B cell (primary cell): ENCODE results near the gene ECE1. TPM values are rescaled to one million over a fixed set of nuclear protein-coding genes. Genes with fewer than 3 reads are reported as not detected.

Source experiments
- ATAC-seq: fragments of 200-7000 bp; cut with Tn5 transposase; one replicate; pipeline ENCODE4 v1.10.0; 2021; ENCODE audit warnings: low read depth, mild to moderate bottlenecking, moderate number of reproducible peaks, moderate library complexity
- CTCF ChIA-PET: fragments of 350-600 bp; sonication (Branson Sonifier 250); formaldehyde crosslinking; loops from one replicate; lab custom pipeline; 2021; ENCODE audit warnings: antibody characterized with exemption, inconsistent platforms; lab: Charles Lee
- POLR2A ChIA-PET: fragments of 350-600 bp; sonication (Branson Sonifier 250); formaldehyde crosslinking; loops from one replicate; lab custom pipeline; 2021; ENCODE audit warnings: antibody characterized with exemption; lab: Charles Lee
- DNase-seq: peaks from one replicate; pipeline ENCODE4 v3.0.0; 2013
- H2AFZ ChIP-seq: 2 replicates; pipeline ENCODE4 v1.6.1; 2012; ENCODE audit warnings: mild to moderate bottlenecking, low read depth, low read length; ENCODE audit not compliant: insufficient read depth, poor library complexity, severe bottlenecking
- H3K27ac ChIP-seq, 2 donors: 1 replicate in 1 of 2; 2 replicates in 1 of 2; pipeline ENCODE4 v1.5.1; 2012 to 2013; ENCODE audit warnings: low read length in 2 of 2, mild to moderate bottlenecking in 2 of 2, moderate library complexity in 1 of 2
- H3K27me3 ChIP-seq, 4 experiments: fragments of 200-600 bp in 1 of 4; sonication (generic) in 1 of 4; replicated peaks in 1 of 4; 1 replicate in 2 of 4; 2 replicates in 2 of 4; pipeline versions ENCODE4 v1.6.1 to v1.7.0; 2013 to 2016; ENCODE audit warnings: low read length in 3 of 4, mild to moderate bottlenecking in 2 of 4, mixed read lengths in 1 of 4, moderate library complexity in 1 of 4; ENCODE audit not compliant: insufficient read depth in 4 of 4, control insufficient read depth in 3 of 4; ENCODE audit errors: control extremely low read depth in 1 of 4
- H3K36me3 ChIP-seq, 2 experiments: replicated peaks in 1 of 2; 1 replicate in 1 of 2; 2 replicates in 1 of 2; pipeline versions ENCODE4 v1.6.1 to v1.7.1; 2013; ENCODE audit warnings: low read length in 1 of 2; ENCODE audit not compliant: insufficient read depth in 2 of 2, control insufficient read depth in 1 of 2; ENCODE audit errors: control extremely low read depth in 1 of 2, extremely low read depth in 1 of 2
- H3K4me1 ChIP-seq, 2 donors: fragments of 200-600 bp in 1 of 2; sonication (generic) in 1 of 2; 1 replicate in 1 of 2; 2 replicates in 1 of 2; pipeline versions ENCODE4 v1.5.1 to v1.6.1; 2013 to 2017; ENCODE audit warnings: low read length in 2 of 2; ENCODE audit not compliant: control insufficient read depth in 2 of 2, insufficient read depth in 2 of 2
- H3K4me2 ChIP-seq: replicated peaks from 2 replicates; pipeline ENCODE3; 2012; ENCODE audit warnings: mild to moderate bottlenecking, low read depth, low read length; ENCODE audit not compliant: poor library complexity, severe bottlenecking
- H3K4me3 ChIP-seq, 5 experiments: fragments of 200-600 bp in 1 of 5; sonication (generic) in 1 of 5; 1 replicate in 3 of 5; 2 replicates in 2 of 5; pipeline versions ENCODE4 v1.5.1 to v1.7.0; 2011 to 2016; ENCODE audit warnings: low read length in 4 of 5, mild to moderate bottlenecking in 4 of 5, low read depth in 2 of 5, control low read depth in 1 of 5, moderate library complexity in 1 of 5; ENCODE audit not compliant: insufficient read depth in 1 of 5; ENCODE audit errors: control extremely low read depth in 1 of 5, extremely low read depth in 1 of 5
- H3K79me2 ChIP-seq: fragments of 200-600 bp; sonication (generic); one replicate; pipeline ENCODE4 v1.6.0; 2016; ENCODE audit warnings: low read length; ENCODE audit not compliant: control insufficient read depth, insufficient read depth
- H3K9ac ChIP-seq: fragments of 200-600 bp; sonication (generic); 2 replicates; pipeline ENCODE4 v1.6.1; 2017; ENCODE audit warnings: mild to moderate bottlenecking, low read length, moderate library complexity
- H3K9me3 ChIP-seq, 3 donors: one replicate each; pipeline versions ENCODE4 v1.6.1 to v1.7.1; 2013; ENCODE audit warnings: low read length in 2 of 3; ENCODE audit not compliant: control insufficient read depth in 2 of 3, insufficient read depth in 1 of 3; ENCODE audit errors: control extremely low read depth in 1 of 3
- H4K20me1 ChIP-seq: 2 replicates; pipeline ENCODE4 v1.6.0; 2012; ENCODE audit warnings: mild to moderate bottlenecking, low read length; ENCODE audit not compliant: insufficient read depth, control insufficient read depth, poor library complexity, severe bottlenecking
- H3K27ac Mint-ChIP-seq: one replicate; pipeline ENCODE4 v1.8.0; 2021; ENCODE audit warnings: mixed read lengths
- H3K27me3 Mint-ChIP-seq: one replicate; pipeline ENCODE4 v1.8.0; 2021; ENCODE audit warnings: mixed read lengths
- H3K4me1 Mint-ChIP-seq: one replicate; pipeline ENCODE4 v1.8.0; 2021; ENCODE audit warnings: mixed read lengths
- H3K4me3 Mint-ChIP-seq: one replicate; pipeline ENCODE4 v1.8.0; 2021; ENCODE audit warnings: mixed read lengths
- H3K9me3 Mint-ChIP-seq: one replicate; pipeline ENCODE4 v1.8.0; 2022; ENCODE audit warnings: mixed read lengths; ENCODE audit not compliant: insufficient read depth
- CTCF ChIP-seq: fragments of 200-600 bp; IDR thresholded peaks from one replicate; pipeline ENCODE4 v1.8.0; 2022; ENCODE audit warnings: antibody characterized with exemption, mild to moderate bottlenecking
- EZH2 ChIP-seq: IDR thresholded peaks from 2 replicates; pipeline ENCODE4 v1.6.1; 2012; ENCODE audit warnings: borderline replicate concordance, low read depth, mild to moderate bottlenecking, moderate library complexity, low read length; ENCODE audit not compliant: insufficient read depth, poor library complexity, severe bottlenecking
- WGBS: methylation state at CpG from one replicate; pipeline ENCODE4 v1.1.5; 2013; ENCODE audit warnings: missing lambda C conversion rate; ENCODE audit not compliant: insufficient coverage; 5-methylcytosine and 5-hydroxymethylcytosine counted together
- intact Hi-C: fragments of 100-400 bp; cut with micrococcal nuclease; formaldehyde crosslinking; loops from one replicate; pipeline ENCODE4 v1.10.0; 2022
- polyA plus RNA-seq: library from polyadenylated mRNA; depleted of rRNA; stranded (reverse); fragments of >200 nt; gene quantifications from 2 replicates; pipeline ENCODE4 v1.2.3, GENCODE V29; 2012
- total RNA-seq, 2 donors: library from RNA; stranded (reverse); fragments of 120-200 nt in 1 of 2; gene quantifications; 1 replicate in 1 of 2; 2 replicates in 1 of 2; pipeline versions ENCODE4 v1.2.3 to v1.2.4, GENCODE V29; 2013 to 2022

ECE1 gene
- total and polyA plus RNA-seq, 2 donors (not counting 1 experiment from before 2014, with no cell fraction given), result 46.7 to 133 TPM

- no peaks in the 10 kb centered on the region for H3K9me3 ChIP-seq
- no peak overlapping the region for H2AFZ ChIP-seq
- H3K27me3 ChIP-seq, result no peaks in the 10 kb centered on the region
- H3K36me3 ChIP-seq, result peaks cover 0 to 27% of the 10 kb centered on the region in 2 experiments
- H3K4me3 ChIP-seq, result no peak overlapping the region
- TF ChIP-seq EZH2, result no peak
- no peak for TF ChIP-seq CTCF
- WGBS, result 95% methylated on average over 10 of the region's 12 CpGs
- no peak for DNase-seq
- H3K27ac ChIP-seq, result no peak overlapping the region
- peaks cover 32 to 36% of the 10 kb centered on the region in 2 donors for H3K4me1 ChIP-seq
- intact Hi-C loops, result no loop called here
- POLR2A ChIA-PET, result no interaction called here
- CTCF ChIA-PET, result interaction anchor here (1.2 to 1.5 kb wide), 3 partner anchors 21 to 50 kb away, joined by 3 to 7 read pairs (median 4); partner anchors contain the start of gene ECE1
- H4K20me1 ChIP-seq, result peaks cover 31% of the 10 kb centered on the region
- no peak overlapping the region for H3K4me3 Mint-ChIP-seq
- H3K27ac Mint-ChIP-seq, result no peak overlapping the region
- H3K9ac ChIP-seq, result no peak overlapping the region
- no peaks in the 10 kb centered on the region for H3K9me3 Mint-ChIP-seq
- no peak for ATAC-seq
- H3K4me1 Mint-ChIP-seq, result peaks cover 50% of the 10 kb centered on the region
- H3K27me3 Mint-ChIP-seq, result no peaks in the 10 kb centered on the region
- H3K79me2 ChIP-seq, result peaks cover 99% of the 10 kb centered on the region
- no peak overlapping the region for H3K4me2 ChIP-seq
These were observed 30.3 kb upstream of the ECE1 start for GRCh38 chr1:21320410-21321108.
